Globus pallidus (tissue), 1 donor: ENCODE data around the gene NEDD4L.

ENCODE experiments used
- DNase-seq: peaks from one replicate; pipeline ENCODE4 v3.0.0-alpha.2; 2015; ENCODE audit warnings: low spot score

Gene NEDD4L

DNA sequence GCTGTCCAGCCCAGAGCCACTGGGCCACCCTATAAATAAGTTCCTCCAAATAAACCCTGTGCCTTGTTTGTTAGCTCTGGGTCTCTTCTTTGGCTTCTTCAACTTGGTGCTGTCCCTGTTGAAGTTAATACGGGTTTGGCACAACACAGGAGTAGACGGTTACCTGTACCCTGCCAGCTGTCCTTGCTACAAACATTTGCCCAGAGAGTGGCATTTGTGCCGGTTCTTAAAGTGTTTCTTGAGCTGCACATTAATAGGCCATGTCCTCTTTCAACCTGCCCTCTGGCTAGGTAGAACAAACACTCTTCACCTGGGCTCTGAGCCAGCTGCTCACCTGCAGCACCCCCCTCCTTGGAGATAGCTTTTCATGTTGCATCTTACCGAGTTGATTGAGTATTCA is 139.2 kb downstream of the NEDD4L start:
- DNase-seq, result no peak

DNA sequence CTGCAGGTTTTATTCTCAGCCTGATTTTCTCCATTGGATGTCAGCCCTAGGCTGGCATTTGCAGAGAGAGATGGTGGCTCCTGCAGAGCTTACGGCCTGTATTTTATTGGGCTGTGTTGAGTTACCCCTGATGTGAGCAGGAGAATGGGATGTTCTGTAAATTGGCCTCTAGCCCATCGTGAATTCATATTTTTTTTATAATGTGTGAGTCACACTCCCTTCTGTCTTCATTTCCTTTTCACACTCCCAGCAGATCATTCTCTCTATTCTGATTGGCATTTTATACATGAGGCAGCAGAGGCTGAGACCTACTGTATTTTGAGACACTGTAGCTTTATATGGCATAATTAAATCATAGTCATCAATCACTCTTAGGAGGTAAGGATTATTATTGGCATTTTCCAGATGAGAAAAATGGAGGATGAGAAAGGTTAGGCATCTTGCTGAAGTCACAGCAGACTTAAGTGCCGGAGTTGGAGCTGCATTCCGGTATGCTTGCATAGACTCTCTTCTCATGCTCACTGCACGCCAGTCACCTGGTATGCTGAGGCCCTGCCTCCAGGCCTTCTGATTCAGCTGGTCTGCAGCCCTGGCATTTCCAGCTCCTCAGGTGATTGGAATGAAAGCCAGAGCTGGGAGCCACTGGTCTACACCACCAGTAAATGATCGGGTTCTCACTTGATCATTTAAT is 142.4 kb downstream of the NEDD4L start:
- no peak for DNase-seq

DNA sequence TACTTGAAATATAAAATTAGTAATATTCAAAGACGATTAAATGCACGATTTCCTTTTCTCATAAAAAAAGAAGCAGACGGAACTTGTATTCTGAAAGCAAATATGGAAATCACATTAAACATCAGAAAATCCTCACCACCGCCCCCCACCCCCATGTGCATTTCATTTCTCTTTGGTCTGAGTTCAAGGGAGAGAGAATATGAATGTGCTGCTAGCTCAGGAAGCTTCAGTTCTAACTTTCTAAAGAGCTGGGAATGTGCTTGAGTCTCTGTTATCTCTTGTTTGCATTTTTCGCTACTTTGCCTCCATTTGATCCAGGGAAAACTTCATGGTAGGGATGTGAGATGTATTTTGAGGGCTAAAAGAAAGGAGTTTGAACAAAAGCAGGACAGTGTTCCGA is 143.6 kb downstream of the NEDD4L start:
- DNase-seq, result no peak

DNA sequence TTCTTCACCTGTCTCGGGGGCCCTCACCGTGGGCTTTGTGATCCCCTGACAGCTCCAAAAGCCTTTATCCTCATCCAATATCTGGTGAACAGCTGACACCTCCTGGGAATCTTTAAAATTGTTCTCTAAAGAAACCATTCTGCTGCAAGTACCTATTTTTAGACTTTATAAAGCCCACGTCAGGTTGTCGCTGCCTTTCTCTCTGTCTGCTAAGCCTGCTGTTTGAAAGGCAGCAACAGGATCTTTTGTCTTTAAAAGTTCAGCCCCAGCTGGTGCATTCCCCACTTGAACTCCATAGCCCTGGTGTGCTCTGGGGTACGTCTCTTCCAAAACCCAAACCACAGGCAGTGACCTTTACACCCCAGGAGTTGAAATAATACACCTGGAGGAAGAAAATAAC is 145.0 kb downstream of the NEDD4L start:
- no peak for DNase-seq

DNA sequence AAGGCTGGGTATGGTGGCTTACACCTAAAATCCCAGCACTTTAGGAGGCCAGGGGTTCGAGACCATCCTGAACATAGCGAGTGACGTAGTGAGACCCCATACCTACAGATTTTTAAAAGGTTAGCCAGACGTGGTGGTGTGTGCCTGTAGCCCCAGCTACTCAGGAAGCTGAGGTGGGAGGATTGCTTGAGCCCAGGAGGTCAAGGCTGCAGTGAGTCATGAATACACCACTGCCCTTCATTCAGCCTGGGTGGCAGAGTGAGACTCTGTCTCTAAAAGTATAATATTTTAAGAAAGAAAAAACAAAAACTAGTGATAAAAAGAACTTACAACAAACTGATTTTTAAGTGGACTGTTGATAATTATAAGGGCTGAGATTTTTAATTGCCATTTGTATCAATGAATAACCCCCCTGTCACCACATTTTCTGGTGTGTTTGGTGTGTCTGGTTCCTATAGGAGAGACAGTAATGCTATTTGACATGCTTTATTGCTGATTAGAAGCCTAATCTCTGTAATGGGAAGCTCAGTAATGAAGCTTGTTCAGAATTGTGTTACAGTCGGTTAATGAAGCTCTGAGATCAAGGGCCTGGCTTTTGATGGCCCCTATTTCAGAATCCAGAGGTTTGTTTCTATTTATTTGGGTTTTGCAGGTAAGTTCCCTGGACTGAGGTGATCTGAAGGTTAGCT is 147.0 kb downstream of the NEDD4L start:
- DNase-seq, result no peak

DNA sequence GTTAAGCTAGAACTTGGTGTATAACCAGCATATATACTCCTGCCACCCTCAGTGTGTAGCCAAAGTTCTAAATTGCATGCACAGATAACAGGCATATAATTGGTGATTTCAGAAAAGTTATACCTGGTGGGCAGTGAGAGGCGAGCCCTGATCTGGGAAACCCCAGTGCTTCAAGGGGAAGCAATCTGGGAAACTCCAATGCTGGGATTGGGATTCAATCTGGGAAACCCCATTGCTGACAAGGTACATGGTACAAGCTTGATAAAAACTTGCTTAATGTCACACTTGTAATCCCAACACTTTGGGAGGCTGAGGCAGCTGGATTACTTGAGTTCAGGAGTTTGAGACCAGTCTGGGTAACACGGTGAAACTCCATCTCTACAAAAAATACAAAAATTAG is 147.6 kb downstream of the NEDD4L start:
- no peak for DNase-seq

DNA sequence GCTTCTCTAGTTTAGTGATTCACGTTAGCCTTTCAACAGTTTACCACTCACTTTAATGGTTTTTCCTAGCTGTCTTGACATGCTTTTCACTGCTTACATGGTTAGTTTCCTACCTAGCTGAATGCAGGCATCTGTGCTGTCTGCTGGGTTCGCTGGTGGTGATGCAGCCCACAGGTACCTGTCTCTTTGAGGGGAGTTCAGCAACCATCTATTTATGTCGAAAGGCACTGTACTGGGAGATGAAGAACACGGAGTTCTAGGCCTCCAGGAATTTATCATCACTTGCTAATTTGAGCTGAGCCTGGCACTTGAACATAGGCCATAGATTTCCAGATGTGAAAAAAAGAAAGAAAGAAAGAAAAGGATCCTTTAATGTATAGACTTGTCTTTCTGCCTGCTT is 148.5 kb downstream of the NEDD4L start:
- no peak for DNase-seq

DNA sequence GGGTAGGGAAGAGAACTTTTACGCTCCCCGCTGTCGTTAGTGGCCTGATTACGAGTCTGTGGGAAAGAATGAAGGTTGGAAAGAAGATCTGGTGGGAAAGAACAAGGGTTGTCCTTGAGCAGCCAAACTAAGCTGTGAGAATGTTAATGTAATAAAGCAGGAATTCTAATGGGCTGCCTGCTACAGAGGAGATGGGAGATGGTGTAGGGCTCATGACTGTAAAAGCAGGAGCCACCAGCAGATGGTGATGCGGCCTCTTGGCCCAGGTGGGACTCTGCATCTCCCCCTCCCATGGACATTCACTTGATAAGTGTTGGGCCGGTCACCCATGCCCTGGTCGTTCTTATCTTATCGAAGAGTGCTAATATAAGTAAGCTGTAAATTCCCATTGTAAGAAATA is 150.0 kb downstream of the NEDD4L start:
- no peak for DNase-seq

DNA sequence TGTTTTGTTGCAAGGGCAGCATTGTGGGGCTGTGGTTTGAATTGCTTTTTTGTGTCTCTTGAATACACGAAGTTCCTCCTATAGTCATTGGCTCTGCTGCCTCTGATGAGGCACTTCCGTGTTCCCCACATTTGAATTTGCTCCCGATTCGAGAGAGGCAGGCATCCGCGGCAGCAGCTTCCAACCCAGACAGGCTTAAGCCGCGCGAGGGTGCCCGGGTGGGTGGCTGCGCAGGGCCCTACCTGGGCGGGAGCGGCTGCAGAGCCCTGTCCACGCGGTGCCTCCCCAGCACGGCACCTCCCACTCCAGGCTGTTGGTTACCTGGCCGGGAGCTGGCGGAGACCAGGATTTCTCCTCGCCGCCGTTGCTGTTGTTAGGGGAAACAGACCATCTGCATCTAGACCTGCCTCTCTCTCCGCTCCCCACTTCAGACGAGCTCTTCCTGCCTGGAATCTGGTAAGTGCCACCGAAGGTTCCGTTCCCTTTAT is 151.3 kb downstream of the NEDD4L start:
- no peak for DNase-seq

DNA sequence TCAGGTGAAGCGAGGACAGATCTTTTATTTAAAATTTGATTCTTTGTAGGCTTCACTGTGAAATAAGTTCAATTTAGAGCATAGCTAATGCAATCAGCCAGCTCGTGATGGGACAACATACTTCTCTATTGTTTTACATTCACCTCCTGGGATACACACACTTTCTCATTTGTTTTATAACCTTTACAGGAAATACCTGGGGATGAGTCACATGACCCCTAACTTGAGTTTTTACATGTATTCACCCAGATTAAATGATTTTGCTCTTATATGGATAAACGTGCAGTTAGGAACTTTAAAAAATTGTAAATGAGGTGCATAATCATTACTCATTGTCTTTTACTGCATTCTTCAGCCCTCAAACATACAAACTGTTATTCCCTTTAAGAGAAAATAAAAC is 152.1 kb downstream of the NEDD4L start:
- no peak for DNase-seq

DNA sequence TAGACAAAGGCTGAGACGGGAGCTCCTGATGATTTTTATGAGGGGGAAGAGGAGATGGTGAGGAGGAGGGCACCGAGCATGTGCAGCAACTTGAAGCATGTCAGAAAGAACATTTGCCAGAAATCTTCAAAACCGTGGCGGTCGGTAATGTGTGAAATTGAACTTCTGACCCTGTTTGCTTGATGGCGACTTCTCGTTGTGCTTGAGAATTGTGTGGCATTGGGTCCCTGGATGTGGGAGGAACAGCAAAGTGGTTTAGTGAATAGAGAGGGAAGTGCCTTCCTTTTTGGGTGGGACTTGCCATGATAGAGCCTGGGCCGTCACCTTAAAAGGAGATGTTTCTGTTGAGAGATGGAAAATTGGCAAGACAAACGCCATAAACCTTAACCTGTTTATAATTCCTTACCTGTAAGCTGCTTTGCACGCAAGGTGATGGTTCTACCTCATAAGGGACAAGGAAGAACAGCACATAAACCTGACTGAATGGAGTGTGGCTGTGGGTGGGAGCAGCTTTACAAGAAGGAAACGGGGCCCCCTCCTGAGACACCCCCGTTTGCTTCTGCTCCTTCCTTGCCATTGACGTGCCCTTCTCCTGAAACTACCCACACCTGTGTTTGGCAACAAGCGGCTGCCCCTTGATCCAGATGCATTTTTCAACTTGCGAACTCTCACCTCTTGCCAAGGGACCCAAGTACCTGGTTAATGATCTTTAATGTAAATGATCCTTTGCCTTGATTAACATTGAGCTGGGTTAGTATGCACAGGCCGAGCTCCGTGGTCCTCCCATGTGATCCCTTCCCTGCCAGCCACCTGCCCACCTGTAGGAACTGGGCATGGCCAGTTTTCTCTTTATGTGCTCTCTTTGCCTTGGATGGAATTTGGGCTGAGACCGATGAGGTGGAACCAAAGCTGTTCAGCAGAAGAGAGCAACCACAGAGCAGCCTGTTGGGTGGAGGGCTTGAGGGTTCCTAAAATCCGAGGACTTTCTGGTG is 153.2 kb downstream of the NEDD4L start:
- DNase-seq, result no peak

DNA sequence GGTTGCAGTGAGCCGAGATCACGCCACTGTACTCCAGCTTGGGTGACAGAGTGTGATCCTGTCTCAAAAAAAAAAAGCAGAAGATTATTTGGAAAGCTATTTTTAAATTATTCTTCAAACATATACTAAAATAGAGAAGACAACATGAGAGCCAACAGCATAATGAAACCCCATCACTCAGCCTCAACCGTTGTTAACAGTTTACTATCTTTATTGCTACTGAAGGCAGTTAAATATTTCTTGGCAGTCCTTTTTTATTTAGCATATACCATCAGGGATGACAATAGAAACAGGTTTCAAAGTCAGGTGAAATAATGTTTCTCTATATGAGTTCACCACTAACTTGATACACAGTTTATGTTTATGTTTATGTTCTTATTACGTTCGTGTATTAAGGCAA is 157.2 kb downstream of the NEDD4L start:
- no peak for DNase-seq

DNA sequence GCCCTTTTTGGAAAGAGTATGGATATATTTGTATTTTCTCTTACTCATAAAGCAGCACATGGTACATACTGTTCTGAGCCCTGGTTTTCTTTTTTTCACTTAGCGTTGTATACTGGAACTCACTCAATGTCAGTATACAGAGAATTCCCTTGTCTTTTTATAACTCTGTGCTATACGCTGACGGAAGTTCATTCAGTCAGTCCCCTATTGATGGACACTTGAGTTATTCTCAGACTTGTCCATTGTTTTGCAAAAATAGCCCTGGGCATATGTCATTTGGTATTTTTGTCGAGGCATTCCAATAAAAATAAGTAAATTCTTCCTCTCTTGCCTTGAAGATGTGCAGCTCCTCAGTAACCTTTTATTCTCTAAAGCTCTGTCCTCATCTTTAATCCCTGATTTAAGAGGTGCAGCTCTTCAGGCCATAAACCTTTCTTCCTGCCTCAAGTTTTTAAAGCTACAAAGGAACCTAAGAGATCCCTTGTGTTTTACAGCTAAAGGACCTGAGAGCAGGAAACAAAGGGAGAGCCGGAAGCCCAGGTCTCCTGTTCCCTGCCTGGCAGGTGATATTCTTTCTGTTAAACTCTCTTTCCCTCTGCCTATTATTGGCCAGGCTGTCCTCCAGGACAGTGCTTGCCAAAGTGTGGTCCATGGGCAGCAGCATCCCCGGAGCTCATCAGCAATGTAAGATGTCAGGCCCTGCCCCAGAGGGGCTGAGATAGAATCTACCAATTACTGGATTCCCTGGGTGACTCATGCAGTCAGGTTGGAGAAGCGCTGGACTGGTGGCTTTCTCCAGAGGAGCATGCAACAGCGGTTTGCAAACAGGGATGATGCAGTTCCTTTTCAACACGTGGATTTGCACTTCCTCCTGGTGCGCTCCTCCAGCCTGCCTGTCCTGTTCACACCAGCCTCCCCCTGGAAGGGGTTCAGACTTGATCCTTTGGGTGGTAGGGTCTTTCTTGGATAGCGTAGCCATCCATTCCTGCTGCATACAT is 158.0 kb downstream of the NEDD4L start:
- no peak for DNase-seq

DNA sequence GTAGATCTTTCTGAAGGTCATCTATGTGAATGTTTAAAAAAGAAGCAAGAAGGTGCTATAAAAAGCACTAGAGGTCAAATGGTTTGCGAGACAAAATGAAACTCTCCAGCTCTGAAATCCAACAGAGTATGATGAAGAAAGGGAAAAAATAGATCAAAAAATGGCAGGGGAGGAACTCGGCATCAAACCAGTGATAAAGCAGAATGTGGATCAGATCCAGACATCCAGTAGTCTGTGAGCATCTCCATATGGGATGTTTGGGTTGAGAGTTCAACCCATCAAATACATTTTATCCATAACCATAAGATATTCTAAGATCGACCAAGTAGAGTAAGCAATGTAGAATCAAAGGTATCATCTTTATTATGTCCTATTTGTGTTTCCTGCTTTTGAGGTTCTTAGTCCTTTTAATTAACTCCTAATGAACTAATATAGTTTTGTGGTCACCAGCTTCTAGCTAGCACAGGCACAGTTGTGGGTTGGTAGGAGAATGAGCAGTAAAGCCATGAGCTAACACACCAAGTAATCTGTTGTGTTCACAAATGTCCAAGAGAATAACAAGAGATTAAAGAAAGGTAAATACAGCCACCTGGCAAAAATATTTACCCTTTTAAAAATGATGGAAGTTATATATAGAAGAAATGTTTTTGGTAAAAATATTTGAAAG is 160.9 kb downstream of the NEDD4L start:
- no peak for DNase-seq

DNA sequence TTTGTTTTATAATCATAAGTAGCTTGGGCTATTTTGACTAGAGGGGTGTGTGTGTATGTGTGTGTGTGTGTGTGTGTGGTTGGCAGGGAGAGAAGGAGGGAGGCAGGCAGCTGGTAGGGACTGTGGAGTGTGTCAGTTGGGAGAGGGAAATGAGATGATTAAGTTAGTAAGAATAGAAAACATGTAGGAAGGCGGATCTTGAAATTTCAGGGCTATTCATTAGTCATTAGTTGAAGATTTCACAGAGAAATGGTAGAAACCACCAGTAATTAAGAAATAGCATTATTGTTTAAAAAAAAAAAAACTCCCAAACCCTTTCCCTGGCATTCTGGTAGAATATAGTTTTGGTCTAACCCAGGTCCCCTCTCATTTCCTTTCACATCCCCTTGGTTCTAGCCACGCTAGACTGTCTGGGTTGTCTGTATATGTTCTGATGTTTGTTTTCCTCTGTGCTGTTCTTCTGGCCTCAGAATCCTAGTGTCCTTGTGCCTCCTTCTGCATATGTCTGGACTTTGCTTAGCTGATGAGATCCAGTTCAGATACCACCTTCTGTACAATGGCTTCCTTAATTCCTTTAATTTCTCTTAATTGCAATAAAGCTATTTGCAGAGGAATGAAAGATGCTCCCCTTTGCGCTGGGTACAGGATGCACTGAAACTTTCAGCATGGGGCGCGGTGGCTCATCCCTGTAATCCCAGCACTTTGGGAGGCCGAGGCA is 161.6 kb downstream of the NEDD4L start:
- DNase-seq, result no peak

DNA sequence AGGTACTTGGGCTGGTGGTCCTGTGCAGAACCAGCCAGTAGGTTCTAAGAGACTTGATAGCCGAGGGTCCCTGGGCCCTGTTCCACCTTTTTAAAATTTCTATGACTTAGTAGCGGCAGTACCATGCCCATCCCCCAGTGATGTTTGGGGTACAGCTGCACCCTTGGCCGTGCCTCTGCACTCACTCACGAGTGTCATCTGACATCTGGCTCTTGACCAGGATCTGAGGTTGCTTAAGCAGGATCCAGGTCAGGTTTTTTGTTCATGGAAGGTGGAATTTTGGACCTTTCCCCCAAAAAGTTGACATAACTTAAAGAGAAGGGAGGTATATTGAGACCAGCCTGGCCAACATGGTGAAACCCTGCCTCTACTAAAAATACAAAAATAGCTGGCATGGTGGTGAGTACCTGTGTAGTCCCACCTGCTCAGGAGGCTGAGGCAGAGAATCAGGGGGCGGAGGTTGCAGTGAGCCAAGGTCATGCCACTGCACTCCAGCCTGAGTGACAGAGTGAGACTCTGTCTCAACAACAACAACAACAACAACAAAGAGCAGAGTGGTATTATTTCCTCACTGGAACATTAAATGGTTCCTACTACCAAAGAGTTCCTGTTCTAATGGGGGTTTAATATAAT is 163.6 kb downstream of the NEDD4L start:
- DNase-seq, result no peak

DNA sequence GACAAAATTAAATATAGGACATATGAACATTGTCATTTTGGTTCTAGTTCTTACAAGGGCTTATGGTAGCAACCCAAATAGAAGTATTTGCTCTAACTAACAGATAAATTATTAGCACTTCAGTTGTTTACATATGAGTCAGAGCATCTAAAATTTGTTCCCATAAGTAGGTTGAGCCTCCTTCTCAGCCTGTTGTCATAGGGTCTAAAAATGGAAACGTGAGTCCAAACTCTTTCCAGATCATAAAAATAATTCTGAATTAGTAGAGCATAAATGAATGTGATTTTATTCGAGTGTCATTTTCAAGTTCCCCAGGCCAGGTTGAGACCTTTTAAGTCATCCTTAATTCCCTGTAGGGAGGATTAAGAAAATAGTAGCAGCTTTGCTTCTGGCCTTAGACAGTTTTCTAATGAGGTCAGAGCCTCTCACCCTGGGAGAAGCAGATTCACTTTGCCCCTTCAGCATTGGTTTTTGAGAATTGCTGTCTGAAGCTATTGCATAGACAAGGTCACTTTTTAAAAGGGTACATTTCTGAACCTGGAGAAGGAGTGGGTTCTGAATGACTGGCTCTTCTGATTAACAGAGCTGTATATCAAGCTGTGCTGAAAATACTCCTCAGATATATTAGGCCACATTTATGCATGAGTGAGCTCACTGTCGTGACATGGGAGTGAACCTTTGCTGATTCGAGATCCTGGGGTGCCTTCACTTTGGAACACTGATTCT is 164.3 kb downstream of the NEDD4L start:
- no peak for DNase-seq

DNA sequence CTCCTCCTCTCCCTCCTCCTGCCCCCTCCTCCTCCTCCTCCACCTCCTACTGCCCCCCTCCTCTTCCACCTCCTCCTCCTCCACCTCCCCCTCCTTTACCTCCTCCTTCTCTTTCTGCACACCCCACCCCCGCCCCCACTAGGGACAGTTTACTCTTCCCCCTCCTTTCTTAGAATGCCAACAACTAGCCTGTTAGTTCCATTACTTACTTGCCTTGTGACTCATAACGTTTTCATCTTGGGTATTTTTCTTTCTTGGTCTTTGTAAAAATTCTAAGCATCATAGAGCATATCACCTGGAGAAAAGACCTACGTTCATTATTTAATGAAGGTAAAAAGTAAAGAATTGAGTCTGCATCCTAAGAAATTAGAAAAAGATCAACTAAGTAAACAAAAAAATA is 165.3 kb downstream of the NEDD4L start:
- no peak for DNase-seq

DNA sequence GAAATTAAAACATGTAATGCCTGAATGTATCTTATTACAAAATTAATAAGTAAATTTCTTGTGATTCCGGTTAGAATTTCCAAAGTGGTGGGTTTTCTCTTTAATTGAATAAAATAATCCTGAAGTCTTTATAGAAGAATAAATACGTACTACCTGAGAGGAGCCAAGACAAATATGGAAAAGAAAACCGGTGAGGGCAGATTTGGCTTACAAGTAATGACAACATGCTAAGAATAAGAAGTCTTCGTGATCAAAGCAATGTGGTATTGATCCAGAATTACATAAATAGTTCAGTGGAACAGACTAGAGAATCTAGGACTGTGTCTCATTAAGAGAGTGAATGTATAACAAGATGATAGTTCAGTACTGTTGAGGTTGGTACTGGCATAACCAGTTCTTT is 167.5 kb downstream of the NEDD4L start:
- DNase-seq, result no peak
